ENCODE data around the gene PPP2R3B.
"Not testable (repeated sequence)": the region's sequence is repeated elsewhere in the genome, so short reads cannot be mapped to it uniquely, and the experiment has no call there.

PPP2R3B gene

DNA sequence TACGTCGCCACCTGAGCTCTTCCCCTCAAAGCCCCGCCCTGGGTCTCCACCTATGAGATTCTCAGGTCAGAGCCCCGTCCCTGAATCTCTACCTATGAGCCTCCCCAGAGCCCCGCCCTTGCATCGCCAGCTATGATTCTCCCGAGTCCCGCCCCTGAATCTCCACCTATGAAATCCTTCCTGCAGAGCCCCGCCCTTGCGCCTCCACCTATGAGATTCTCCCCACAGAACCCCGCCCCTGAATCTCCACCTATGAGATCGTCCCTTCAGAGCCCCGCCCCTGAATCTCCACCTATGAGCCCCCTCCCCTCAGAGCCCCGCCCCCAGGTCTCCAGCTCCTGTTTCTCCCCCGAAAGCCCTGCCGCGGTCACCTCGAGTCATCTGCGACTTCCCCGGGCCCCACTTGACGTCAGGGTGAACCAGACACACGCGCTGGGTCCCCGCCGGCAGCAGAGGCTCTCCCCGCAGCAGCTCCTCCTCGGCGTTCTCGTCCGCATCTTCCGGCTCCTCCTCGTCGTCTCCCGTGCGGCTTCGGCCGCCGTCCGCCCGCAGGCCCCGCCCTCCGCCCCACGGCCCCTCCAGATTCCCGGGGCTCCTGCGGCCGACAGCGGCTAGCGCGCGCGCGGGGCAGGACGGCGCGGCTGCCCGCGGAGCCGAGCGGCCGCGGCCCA, 68.5 kb downstream of the PPP2R3B start:
- no peak for DNase-seq

DNA sequence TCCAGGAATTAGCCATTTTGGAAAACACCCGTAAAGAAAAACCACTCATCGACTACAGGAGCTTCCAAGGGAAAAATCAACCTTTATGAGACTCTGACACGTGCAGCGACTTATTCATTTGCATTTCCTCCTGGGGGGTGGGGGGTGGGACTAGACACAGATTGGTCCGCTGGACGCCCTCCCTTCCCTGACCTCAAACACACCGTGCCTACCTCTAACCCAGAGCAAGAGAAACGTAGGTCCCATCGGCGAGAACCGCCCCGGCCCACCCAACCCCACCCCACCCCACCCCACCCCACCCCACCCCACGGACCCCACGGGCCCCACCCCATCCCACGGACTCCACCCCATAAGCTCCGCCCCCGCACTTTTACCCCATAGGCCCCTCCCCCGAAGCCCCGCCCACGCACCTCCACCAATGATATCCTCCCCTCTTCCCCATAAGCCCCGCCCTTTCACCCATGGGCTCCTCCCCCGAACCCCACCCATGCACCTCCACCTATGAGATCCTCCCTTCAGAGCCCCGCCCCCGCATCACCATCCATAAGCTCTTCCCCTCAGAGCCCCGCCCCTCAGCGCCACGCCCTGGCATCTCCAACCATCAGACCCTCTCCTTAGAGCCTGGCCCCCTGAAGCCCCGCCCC, 69.2 kb downstream of the PPP2R3B start:
- no peak for DNase-seq

DNA sequence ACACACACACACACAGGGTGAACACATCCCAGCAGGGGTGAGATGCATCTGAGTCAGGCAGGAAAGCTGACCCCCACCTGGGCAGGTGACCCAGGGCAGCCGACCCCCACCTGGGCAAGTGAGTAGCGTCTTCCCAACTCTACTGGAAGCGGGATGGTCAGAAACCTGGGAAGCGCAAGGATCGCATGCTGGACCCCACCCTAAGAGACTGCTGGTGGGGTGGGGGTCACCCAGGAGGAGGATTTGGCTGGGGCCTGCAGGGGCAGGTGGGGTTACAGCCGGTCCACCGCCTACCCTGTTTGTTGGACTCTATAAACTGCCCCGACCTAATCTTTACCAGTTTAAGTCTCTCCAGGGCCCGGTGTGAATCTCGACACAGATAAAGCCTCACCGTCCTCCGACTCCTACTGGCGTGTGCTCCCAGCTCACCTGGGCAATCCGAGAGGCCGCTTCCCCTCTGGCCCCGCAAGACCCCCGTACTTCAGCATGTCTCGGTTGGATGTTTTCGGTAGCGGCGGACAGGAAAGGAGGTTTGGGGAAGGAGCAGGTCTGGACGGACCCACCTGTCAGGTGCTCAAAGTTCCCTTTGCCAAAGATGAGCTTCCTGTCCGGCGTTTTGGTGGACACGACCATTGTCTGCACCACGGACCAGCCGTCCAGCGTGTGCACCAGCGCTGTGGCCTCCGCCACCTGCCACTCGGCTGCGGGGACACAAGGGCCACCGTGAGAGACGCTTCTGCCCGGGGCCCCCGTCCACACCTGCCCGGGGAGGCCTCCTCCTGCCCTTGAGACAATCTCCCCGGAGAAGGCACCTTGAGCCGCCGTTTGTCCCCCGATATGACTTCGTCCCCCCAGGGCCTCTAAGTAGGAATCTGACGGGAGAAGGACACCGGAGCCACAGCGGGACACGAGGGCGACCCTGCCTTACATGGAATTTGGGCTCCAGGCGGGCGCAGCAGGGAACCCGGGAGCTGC, 70.1 kb downstream of the PPP2R3B start:
- no peak for DNase-seq

DNA sequence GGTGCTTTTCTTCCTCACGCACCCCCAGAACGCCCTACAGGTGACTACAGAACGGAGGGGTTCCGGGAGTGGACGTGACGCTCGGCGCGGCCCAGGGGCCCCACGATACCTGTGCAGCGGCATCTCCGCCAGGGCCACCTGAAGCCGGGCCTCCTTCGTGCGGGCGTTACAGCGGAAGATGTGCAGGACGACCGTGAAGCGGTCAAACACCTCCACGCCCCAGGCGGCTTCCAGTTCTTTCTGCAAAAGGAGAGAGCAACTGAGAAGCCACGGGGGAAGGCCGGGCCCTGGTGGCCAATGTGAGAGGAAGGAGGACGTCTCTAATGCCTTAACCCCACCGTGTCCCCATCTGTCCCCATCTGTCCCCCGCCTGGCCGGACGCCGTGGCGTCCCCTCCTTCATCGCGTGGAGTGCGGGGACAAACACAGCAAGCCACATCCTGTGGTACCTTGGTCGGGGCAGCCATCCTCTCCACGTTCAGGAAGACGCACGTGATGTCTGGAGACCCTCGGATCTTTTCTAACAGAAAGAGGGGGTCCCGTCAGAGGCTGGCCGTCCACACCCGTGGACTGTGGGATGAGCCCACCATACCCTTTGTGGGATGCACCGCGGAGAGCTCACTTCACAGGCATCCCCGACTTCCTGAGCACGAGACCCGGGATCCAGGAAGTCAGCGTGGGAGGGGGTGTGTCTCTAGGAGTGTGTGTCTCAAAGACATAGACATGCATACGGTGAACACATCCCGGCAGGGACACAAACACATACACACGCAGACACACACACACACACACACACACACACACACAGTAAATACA, 71.7 kb downstream of the PPP2R3B start:
- no peak for DNase-seq

DNA sequence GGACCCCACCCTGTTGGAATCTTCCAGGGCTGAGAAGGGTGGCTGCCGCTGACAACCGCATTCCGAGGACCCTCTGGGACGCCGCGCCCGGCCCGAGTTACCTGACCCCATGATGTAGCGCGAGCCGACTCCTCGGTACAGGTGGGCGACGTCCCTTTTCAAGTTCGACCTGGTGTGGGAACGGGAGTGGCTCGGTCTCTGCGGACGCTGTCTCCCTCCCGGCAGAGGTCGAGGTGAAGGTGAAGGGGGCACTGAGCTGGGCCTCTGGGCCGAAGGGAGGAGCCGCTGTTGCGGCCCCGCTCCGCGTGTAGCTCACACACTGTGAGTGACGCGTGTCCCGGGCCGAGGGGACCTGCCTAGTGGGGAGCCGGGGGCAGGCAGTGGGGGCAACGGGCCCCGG, 72.7 kb downstream of the PPP2R3B start:
- DNase-seq, result no peak

DNA sequence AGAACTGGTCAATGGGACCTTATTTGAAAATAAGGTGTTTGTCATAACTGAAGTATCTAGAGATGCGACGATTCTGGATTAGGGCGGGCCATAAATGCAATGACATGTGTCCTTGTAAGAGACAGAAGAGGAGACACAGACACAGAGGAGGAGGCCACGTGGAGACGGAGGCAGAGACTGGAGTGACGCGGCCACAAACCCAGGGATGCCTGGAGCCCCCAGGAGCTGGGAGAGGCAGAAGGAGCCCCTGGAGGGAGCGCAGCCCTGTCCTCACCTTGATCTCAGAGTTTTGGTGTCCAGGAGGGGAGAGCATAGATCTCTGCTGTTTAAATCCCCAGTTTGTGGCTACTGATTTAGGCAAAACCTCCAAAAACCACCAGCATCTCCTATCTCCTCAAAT, 73.2 kb downstream of the PPP2R3B start:
- DNase-seq, result no peak

DNA sequence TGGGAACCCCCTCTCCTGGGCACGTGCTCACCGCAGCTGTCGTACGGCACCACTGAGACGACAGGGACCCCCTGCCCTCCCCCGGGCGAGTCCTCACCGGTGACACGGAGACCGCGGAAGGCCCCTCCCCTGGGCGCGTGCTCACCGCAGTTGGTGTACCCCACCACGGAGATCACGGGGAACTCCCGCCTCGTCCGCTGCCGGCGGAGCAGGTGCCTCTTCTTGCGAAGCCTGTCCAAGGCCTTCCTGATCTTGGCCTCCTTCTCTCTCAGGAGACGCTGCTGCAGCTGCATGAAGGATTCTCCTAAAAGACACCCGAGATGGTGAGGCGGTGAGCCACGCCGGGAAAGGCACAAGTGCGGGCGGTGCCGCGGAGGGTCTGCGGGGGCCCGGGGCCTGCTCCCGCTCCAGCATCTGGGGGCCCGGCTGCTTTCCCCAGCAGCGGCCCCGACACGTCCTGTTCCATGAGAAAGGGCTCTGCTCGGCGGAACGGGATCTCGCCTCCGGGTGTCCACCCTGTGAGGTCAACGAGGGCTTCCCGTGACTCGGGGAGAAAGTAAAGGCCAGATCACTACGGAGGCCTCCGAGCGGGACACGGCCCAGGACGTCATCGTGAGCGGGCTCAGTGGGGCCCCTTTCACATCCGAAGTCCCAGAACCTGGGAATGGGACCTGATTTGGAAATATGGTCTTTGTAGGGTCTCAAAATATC, 73.9 kb downstream of the PPP2R3B start:
- no peak for DNase-seq

DNA sequence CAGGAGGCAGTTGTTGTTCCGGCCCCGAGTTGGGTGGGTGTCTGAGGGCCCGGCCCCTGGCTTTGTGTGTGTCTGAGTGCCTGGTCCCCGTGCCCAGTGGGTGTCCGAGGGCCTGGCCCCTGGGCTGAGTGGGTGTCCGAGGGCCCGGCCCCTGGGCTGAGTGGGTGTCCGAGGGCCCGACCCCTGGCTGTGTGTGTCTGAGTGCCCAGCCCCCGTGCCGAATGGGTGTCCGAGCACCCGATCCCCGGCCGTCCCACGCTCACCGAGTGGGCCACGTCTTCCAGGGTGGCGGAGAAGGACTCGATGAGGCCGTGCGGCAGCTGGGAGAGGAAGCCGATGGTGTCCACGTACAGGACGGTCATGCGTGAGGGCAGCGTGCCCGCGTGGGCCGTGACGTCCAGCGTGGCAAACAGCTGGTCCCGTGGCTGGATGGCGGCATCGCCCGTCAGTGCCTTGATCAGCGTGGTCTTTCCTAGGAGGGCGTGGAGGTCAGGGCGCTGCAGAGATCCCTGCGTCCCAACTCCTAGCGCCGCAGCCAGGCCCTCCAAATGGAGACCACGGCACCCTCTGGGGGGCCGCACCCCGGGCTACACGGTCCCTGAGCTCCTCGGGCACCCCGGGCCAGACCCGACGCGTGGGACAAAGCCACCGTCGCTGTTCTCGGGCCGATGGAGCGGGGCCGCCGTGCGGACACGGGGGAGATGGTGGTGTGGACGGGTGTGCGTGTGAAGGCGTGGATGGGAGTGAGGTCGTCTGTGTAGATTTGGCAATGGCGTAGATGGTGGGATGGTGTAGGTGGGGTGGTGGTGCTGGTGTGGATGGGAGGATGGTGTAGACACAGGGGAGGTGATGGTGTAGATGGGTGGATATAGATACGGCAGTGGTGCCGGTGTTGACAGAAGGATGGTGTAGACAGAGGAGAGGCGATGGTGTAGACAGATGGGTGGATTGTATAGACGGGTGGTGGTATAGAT, 75.3 kb downstream of the PPP2R3B start:
- DNase-seq, result no peak

DNA sequence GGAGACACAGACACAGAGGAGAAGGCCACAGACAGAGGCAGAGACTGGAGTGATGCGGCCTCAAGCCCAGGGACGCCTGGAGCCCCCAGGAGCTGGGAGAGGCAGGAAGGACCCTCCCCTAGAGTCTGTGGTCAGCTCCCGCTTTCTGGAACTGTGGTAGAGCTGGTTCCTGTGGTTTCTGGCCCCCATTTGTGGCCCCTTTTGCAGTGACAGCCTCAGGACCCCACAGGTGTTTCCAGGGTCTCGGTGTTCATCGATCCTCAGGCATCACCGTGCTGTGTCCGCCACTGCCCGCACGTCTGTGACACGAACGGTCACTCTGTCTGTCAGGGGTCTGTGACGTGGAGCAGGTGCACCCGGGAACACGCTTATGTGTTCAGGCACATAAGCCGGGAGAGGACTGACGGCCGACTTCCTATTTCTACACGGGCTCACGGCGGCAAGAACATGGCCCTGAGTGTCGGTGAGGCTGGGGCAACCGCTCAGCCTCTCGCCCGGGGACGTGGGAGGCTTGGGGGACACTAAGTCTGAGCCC, 76.0 kb downstream of the PPP2R3B start:
- no peak for DNase-seq

DNA sequence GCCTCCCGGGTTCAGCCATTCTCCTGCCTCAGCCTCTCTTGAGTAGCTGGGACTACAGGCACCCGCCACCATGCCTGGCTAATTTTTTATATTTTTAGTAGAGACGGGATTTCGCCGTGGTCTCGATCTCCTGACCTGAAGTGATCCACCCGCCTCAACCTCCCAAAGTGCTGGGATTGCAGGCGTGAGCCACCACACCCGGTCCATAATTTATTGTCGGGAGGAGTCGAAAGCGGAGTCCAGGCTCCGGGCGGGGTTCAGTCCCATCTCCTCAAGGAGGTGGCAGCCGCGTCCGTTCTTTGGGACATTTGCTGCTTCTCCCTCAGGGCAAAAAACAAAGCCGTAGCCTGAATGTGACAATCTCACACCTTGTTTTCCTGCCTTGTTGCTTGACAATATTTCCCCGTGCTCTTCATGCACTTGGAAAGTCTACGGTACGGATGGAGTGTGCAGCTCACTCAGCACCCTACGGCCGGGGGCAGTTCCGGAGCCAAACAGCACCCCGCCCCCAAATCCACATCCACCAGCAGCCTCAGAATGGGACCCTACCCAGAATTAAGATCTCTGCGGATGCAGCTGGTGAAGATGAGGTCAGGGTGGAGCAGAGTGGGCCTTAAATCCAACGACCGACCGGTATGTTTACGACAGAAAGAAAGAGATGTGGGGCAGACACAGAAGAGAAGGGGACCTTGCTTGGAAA, 77.7 kb downstream of the PPP2R3B start:
- no peak for DNase-seq

DNA sequence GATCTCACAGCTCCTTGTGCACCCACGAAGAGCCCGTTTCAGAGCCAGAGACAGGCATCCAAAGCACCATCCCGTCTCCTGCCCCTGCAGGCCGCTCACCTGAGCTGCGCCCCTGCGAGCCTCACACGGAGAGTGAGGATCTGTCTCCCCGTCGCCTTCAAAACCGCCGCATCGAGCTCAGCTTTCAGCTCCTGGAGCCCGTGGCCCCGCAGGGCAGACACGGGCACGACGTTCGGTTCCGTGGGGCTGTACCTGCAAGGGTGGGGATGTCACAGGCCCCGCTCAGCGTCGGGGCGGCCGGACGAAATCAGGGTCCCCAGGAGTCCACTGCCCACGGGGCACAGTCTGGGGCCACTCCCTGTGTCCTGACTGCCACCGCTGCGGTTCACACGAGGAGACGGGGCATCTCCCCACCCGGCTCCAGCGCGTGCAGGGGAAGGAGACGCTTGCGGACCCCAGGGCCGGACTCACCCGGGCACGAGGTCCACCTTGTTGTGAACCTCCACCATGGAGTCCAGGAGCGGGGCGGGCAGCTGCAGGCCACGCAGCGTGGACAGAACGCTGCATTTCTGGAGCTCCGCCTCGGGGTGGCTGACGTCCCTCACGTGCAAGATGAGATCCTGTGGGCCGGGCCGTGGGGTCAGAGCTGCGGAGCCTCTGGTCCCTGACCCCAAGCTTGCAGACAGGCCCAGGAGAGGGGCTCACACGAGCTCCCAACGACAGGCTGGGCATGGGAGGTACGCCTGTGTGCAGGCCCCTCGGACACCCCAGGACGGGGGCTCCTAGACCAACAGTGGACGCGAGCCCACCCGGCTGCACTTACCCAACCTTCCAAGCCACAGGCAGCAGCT, 79.2 kb downstream of the PPP2R3B start:
- DNase-seq, result no peak

DNA sequence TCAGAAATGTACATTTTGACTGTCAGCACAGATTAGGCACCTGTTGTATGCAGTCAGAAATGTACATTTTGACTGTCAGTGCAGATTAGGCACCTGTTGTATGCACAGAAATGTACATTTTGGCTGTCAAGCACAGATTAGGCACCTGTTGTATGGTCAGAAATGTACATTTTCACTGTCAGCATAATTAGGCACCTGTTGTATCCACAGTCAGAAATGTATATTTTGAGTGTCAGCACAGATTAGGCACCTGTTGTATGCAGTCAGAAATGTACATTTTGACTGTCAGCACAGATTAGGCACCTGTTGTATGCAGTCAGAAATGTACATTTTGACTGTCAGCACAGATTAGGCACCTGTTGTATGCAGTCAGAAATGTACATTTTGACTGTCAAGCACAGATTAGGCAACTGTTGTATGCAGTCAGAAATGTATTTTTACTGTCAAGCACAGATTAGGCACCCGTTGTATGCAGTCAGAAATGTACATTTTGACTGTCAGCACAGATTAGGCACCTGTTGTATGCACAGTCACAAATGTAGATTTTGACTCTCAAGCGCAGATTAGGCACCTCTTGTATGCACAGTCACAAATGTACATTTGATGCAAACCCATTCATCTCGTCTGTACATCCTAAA, 80.0 kb downstream of the PPP2R3B start:
- DNase-seq, result not testable (repeated sequence)

DNA sequence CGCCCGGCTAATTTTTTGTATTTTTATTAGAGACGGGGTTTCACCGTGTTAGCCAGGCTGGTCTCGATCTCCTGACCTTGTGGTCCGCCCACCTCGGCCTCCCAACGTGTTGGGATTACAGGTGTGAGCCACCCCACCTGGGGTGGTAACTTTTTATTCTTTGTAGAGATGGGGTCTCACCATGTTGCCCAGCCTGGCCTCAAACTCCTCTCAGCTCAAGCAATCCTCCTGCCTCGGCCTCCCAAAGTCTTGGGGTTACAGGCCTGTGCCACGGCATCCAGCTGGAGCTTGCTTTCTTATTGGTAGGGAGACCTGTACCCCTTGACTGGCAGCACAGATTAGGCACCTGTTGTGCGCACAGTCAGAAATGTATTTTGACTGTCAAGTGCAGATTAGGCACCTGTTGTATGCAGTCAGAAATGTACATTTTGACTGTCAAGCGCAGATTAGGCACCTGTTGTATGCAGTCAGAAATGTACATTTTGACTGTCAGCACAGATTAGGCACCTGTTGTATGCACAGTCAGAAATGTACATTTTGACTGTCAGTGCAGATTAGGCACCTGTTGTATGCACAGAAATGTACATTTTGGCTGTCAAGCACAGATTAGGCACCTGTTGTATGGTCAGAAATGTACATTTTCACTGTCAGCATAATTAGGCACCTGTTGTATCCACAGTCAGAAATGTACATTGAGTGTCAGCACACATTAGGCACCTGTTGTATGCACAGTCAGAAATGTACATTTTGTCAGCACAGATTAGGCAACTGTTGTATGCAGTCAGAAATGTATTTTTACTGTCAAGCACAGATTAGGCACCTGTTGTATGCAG, 80.7 kb downstream of the PPP2R3B start:
- DNase-seq, result not testable (repeated sequence)

DNA sequence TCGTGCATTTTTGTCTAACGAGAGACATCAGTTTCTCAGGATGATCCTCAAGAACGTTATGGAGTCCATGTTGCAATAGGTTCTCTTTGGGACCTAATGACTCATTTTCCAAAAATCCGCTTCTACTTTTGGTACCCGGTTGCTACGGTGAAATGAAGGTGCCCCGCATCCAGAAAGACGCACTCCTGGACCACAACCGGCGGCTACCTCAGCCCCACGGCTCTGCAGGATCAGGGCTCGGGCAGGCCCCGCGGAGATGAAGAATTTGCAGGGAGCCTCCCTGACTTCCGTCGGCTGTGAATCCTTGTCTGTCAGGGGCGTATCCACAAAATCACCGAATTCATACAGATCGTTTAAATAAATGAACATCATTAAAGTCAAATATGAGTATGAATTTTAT, 83.7 kb downstream of the PPP2R3B start:
- DNase-seq, result no peak

DNA sequence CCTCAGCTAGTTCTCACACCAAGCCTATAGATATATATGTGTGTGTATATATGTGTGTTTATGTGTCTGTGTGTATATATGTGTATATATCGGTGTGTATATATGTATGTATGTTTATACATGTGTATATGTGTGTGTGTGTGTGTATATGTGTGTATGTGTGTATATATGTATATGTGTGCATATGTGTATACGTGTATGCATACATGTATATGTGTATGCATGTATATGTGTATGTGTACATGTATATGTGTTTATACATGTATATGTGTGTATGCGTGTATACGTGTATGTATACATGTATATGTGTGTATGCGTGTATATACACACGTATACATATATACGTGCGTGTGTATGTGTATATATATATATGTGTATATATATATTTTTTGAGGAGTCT, 86.4 kb downstream of the PPP2R3B start:
- no peak for DNase-seq

DNA sequence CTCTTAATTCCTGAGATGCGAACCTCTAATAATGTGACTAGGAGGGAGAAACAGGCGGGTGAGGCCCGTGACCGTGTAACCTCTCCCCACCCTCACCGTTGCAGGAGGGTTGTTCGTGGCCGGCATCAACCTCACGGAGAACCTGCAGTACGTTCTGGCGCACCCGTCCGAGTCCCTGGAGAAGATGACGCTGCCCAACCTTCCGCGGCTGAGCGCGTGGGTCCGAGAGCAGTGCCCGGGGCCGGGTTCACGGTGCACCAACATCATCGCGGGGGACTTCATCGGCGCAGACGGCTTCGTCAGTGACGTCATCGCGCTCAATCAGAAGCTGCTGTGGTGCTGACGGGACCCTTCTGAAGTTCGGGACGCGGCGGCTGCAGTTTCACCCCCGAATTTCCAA, 87.7 kb downstream of the PPP2R3B start:
- no peak for DNase-seq

DNA sequence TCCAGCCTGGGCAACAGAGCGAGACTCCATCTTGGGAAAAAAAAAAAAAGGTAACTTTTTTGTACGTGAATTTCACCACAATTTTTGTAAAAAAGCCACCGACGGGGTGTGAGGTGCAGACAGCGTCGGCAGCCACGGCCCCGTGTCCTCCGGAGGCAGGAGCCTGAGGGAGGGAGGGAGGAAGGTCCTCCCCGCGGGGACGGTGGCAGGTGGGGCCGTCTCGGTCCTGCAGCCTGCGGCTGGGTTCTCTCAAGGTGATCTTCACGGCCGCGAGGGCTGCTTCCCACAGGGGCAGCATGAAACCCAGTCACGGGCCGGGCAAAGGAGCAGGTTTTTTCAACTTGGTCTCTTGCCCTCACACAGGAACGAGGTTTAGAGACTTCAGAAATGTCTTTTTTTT, 91.6 kb downstream of the PPP2R3B start:
- DNase-seq, result no peak

Measured in NCI-H510A (cell line).